IPS-18c (cell line): ENCODE measurements around the gene TBC1D2.
"Not testable (repeated sequence)": the region's sequence is repeated elsewhere in the genome, so short reads cannot be mapped to it uniquely, and the experiment has no call there.

ENCODE experiments used
- H3K4me3 ChIP-seq: 2 replicates; pipeline ENCODE4 v1.7.0; 2013; ENCODE audit warnings: low read depth, mild to moderate bottlenecking, low read length, moderate library complexity; ENCODE audit not compliant: insufficient read depth
- H3K9me3 ChIP-seq: one replicate; pipeline ENCODE4 v1.6.1; 2013; ENCODE audit warnings: mild to moderate bottlenecking, low read length, moderate library complexity; ENCODE audit not compliant: control insufficient read depth, insufficient read depth

TBC1D2 gene

GRCh38 chr9:98281281-98281680, 25.8 kb upstream of the TBC1D2 start:
- peaks cover 2% of the 10 kb centered on the region for H3K9me3 ChIP-seq
- H3K4me3 ChIP-seq, result no peak overlapping the region

GRCh38 chr9:98280574-98280973, 25.1 kb upstream of the TBC1D2 start:
- Histone ChIP-seq H3K9me3 (peaks cover 2% of the 10 kb centered on the region), H3K4me3 (no peak overlapping the region)

- Histone ChIP-seq H3K4me3 (no peak overlapping the region), H3K9me3 (peaks cover 2% of the 10 kb centered on the region)
Observed at GRCh38 chr9:98280162-98280561, 24.7 kb upstream of the TBC1D2 start.

GRCh38 chr9:98276907-98277469, 21.5 kb upstream of the TBC1D2 start:
- Histone ChIP-seq H3K4me3 (no peak overlapping the region), H3K9me3 (peaks cover 2% of the 10 kb centered on the region)

GRCh38 chr9:98275159-98275558, 19.7 kb upstream of the TBC1D2 start:
- Histone ChIP-seq H3K4me3 (no peak overlapping the region), H3K9me3 (peaks cover 2% of the 10 kb centered on the region)

- Histone ChIP-seq H3K9me3 (peaks cover under 1% of the 10 kb centered on the region), H3K4me3 (no peak overlapping the region)
Observed at GRCh38 chr9:98272083-98272482, 16.6 kb upstream of the TBC1D2 start.

- Histone ChIP-seq H3K9me3 (no peaks in the 10 kb centered on the region), H3K4me3 (no peak overlapping the region)
Observed at GRCh38 chr9:98271479-98271878, 16.0 kb upstream of the TBC1D2 start.

- H3K4me3 ChIP-seq, result not testable (repeated sequence)
Observed at GRCh38 chr9:98270284-98270683, 14.8 kb upstream of the TBC1D2 start.

GRCh38 chr9:98269652-98270051, 14.2 kb upstream of the TBC1D2 start:
- not testable (repeated sequence) for H3K9me3 ChIP-seq, H3K4me3 ChIP-seq

More at GRCh38 chr9:98270284-98270683, 14.8 kb upstream of the TBC1D2 start:
- H3K9me3 ChIP-seq, result not testable (repeated sequence)

- not testable (repeated sequence) for H3K9me3 ChIP-seq, H3K4me3 ChIP-seq
Observed at GRCh38 chr9:98267556-98267955, 12.1 kb upstream of the TBC1D2 start.

GRCh38 chr9:98264516-98264915, 9.1 kb upstream of the TBC1D2 start:
- H3K9me3 ChIP-seq, result no peaks in the 10 kb centered on the region
- no peak overlapping the region for H3K4me3 ChIP-seq

GRCh38 chr9:98263482-98264357, 8.3 kb upstream of the TBC1D2 start:
- Histone ChIP-seq H3K4me3 (no peak overlapping the region), H3K9me3 (no peaks in the 10 kb centered on the region)

GRCh38 chr9:98263080-98263479, 7.6 kb upstream of the TBC1D2 start:
- Histone ChIP-seq H3K9me3 (no peaks in the 10 kb centered on the region), H3K4me3 (no peak overlapping the region)

- Histone ChIP-seq H3K9me3 (no peaks in the 10 kb centered on the region), H3K4me3 (no peak overlapping the region)
Observed at GRCh38 chr9:98262056-98262455, 6.6 kb upstream of the TBC1D2 start.

- H3K9me3 ChIP-seq, result no peaks in the 10 kb centered on the region
- no peak overlapping the region for H3K4me3 ChIP-seq
Observed at GRCh38 chr9:98260635-98261034, 5.2 kb upstream of the TBC1D2 start.

- Histone ChIP-seq H3K4me3 (no peak overlapping the region), H3K9me3 (no peaks in the 10 kb centered on the region)
Observed at GRCh38 chr9:98259791-98260190, 4.3 kb upstream of the TBC1D2 start.

GRCh38 chr9:98256756-98257155, 1.3 kb upstream of the TBC1D2 start:
- H3K9me3 ChIP-seq, result no peaks in the 10 kb centered on the region

GRCh38 chr9:98255061-98255577, 330 bp downstream of the TBC1D2 start:
- Histone ChIP-seq H3K4me3 (peak overlapping the region; percentile 69), H3K9me3 (no peaks in the 10 kb centered on the region)

More at GRCh38 chr9:98256756-98257155, 1.3 kb upstream of the TBC1D2 start:
- peak overlapping the region; percentile 69 for H3K4me3 ChIP-seq
